Endothelial cell of umbilical vein (primary cell): ENCODE measurements around the gene C6orf136. TPM values are rescaled to one million over a fixed set of nuclear protein-coding genes. Genes with fewer than 3 reads are reported as not detected.

Experiments
- BruUV-seq: library from RNA; stranded (reverse); fragments of 400-500 nt; replicated peaks from 2 replicates; lab custom pipeline; 2021; lab: Mats Ljungman, UMichigan
- CTCF ChIA-PET: fragments of 300-600, 350-600 bp; sonication (Branson Sonifier 250); formaldehyde crosslinking; loops from one replicate; lab custom pipeline; 2021; ENCODE audit warnings: antibody characterized with exemption, inconsistent platforms; lab: Charles Lee
- POLR2A ChIA-PET: fragments of 300-600, 350-600 bp; sonication (Branson Sonifier 250); formaldehyde crosslinking; loops from one replicate; lab custom pipeline; 2021; ENCODE audit warnings: antibody characterized with exemption, inconsistent platforms; lab: Charles Lee
- DNase-seq: peaks from one replicate; pipeline ENCODE4 v3.0.0-alpha.2; 2011; ENCODE audit warnings: low read depth, low spot score
- FAIRE-seq: peaks from 2 replicates; lab custom pipeline; 2011; peaks lifted over from hg19 to GRCh38; lab: Jason Lieb, UNC
- H2AFZ ChIP-seq: 2 replicates; pipeline ENCODE4 v1.6.0; 2012; ENCODE audit warnings: low read depth, low read length, control low read depth, inconsistent platforms
- H3K27ac ChIP-seq: 2 replicates; pipeline ENCODE4 v1.5.1; 2011; ENCODE audit warnings: low read depth, mild to moderate bottlenecking, control low read depth, low read length, moderate library complexity; ENCODE audit not compliant: insufficient read depth
- H3K27me3 ChIP-seq, 2 experiments: 2 replicates each; pipeline versions ENCODE4 v1.6.0 to v1.6.1; 2011; ENCODE audit warnings: low read length in 2 of 2, mixed read lengths in 1 of 2; ENCODE audit not compliant: control insufficient read depth in 2 of 2, insufficient read depth in 2 of 2
- H3K36me3 ChIP-seq, 2 experiments: 2 replicates in 1 of 2; 3 replicates in 1 of 2; pipeline ENCODE4 v1.5.1; 2011; ENCODE audit warnings: low read length in 2 of 2, mild to moderate bottlenecking in 1 of 2, moderate library complexity in 1 of 2; ENCODE audit not compliant: control insufficient read depth in 2 of 2, insufficient read depth in 2 of 2; ENCODE audit errors: extremely low read depth in 1 of 2
- H3K4me1 ChIP-seq: 3 replicates; pipeline ENCODE4 v1.5.1; 2011; ENCODE audit warnings: mild to moderate bottlenecking, low read length; ENCODE audit not compliant: control insufficient read depth, insufficient read depth; ENCODE audit errors: extremely low read depth
- H3K4me2 ChIP-seq: 2 replicates; pipeline ENCODE4 v1.6.1; 2011; ENCODE audit warnings: low read length, control low read depth, mixed read lengths; ENCODE audit not compliant: insufficient read depth
- H3K4me3 ChIP-seq, 3 experiments: fragments of 200-600 bp in 1 of 3; sonication (generic), shearing (Covaris generic) in 1 of 3; replicated peaks in 1 of 3; 2 replicates each; pipeline ENCODE4 v1.5.1; 2011 to 2016; ENCODE audit warnings: control low read depth in 3 of 3, low read length in 3 of 3, mild to moderate bottlenecking in 2 of 3, inconsistent platforms in 1 of 3, low read depth in 1 of 3, moderate library complexity in 1 of 3; ENCODE audit not compliant: insufficient read depth in 1 of 3
- H3K79me2 ChIP-seq: 2 replicates; pipeline ENCODE4 v1.6.0; 2012; ENCODE audit warnings: low read length, inconsistent platforms; ENCODE audit not compliant: control insufficient read depth, insufficient read depth
- H3K9ac ChIP-seq: replicated peaks from 2 replicates; pipeline ENCODE3; 2011; ENCODE audit warnings: low read length, control low read depth; ENCODE audit not compliant: insufficient read depth; ENCODE audit errors: extremely low read depth
- H3K9me1 ChIP-seq: replicated peaks from 3 replicates; pipeline ENCODE4 v1.6.0; 2011; ENCODE audit warnings: mild to moderate bottlenecking, low read length; ENCODE audit not compliant: control insufficient read depth, insufficient read depth; ENCODE audit errors: extremely low read depth
- H3K9me3 ChIP-seq: replicated peaks from 2 replicates; pipeline ENCODE4 v1.5.1; 2012; ENCODE audit warnings: low read length, inconsistent platforms; ENCODE audit not compliant: control insufficient read depth, insufficient read depth
- H4K20me1 ChIP-seq: replicated peaks from 2 replicates; pipeline ENCODE3; 2011; ENCODE audit warnings: mild to moderate bottlenecking, low read length; ENCODE audit not compliant: control insufficient read depth, insufficient read depth; ENCODE audit errors: extremely low read depth
- EZH2 ChIP-seq: IDR thresholded peaks from 2 replicates; pipeline ENCODE4 v1.6.1; 2012; ENCODE audit warnings: borderline replicate concordance, low read depth, mild to moderate bottlenecking, moderate library complexity, low read length, inconsistent platforms; ENCODE audit not compliant: severe bottlenecking
- FOS ChIP-seq: IDR thresholded peaks from 2 replicates; pipeline ENCODE4 v1.6.1; 2011; ENCODE audit warnings: mild to moderate bottlenecking, low read length, moderate library complexity, borderline replicate concordance; ENCODE audit not compliant: insufficient read depth
- GATA2 ChIP-seq: IDR thresholded peaks from 2 replicates; pipeline ENCODE4 v1.7.0; 2011; ENCODE audit warnings: low read depth, mild to moderate bottlenecking, moderate library complexity, mixed read lengths, low read length; ENCODE audit not compliant: insufficient read length, insufficient read depth
- JUN ChIP-seq: IDR thresholded peaks from 2 replicates; pipeline ENCODE4 v1.6.1; 2011; ENCODE audit warnings: borderline replicate concordance, low read depth; ENCODE audit not compliant: insufficient read length, insufficient read depth
- MYC ChIP-seq: IDR thresholded peaks from one replicate; pipeline ENCODE4 v1.6.1; 2011; ENCODE audit warnings: mild to moderate bottlenecking, low read depth, low read length
- POLR2A ChIP-seq: IDR thresholded peaks from 2 replicates; pipeline ENCODE4 v1.6.1; 2012; ENCODE audit warnings: low read depth, mild to moderate bottlenecking, control low read depth, low read length
- POLR2AphosphoS5 ChIP-seq: IDR thresholded peaks from 2 replicates; pipeline ENCODE4 v1.6.1; 2012; ENCODE audit warnings: low read depth, mild to moderate bottlenecking, control low read depth, low read length, moderate library complexity; ENCODE audit not compliant: insufficient read depth
- dilution Hi-C: fragments of 300-500 bp; cut with MboI; formaldehyde crosslinking; loops from one replicate; pipeline ENCODE4 v1.15.0; 2019; ENCODE audit warnings: low sequenced_read_pairs; ENCODE audit not compliant: extremely low pct_ligation_motif_present
- intact Hi-C: fragments of 100-400 bp; cut with micrococcal nuclease; formaldehyde crosslinking; loops from one replicate; pipeline ENCODE4 v1.10.0; 2022
- polyA plus RNA-seq, 4 experiments: library from polyadenylated mRNA; depleted of rRNA in 3 of 4; stranded (reverse) in 3 of 4; unstranded in 1 of 4; fragments of >200 nt; gene quantifications; 2 replicates each; pipeline versions ENCODE4 v1.2.1 to v1.2.3, GENCODE V29; 2011 to 2012; ENCODE audit warnings: missing spikeins in 1 of 4
- total RNA-seq: library from RNA; stranded (reverse); gene quantifications from 2 replicates; pipeline ENCODE4 v1.2.3, GENCODE V29; 2021
- TF ChIP-seq, protein P1 (sequence below), 2 donors: IDR thresholded peaks; 1 replicate in 1 of 2; 2 replicates in 1 of 2; pipeline ENCODE4 v1.5.1; 2011; ENCODE audit warnings: low read length in 2 of 2, mild to moderate bottlenecking in 2 of 2, moderate library complexity in 2 of 2, control low read depth in 1 of 2, inconsistent platforms in 1 of 2, low read depth in 1 of 2; ENCODE audit not compliant: insufficient read depth in 1 of 2; ENCODE audit errors: extremely low read depth in 1 of 2
- TF ChIP-seq, protein P2 (sequence below): IDR thresholded peaks from 2 replicates; pipeline ENCODE4 v1.6.1; 2011; ENCODE audit not compliant: insufficient read depth, insufficient read length

The C6orf136 gene
- total and polyA plus RNA-seq, 2 donors (not counting 3 experiments of a cell fraction or from before 2014, with no cell fraction given): 19.1 to 21.0 TPM

DNA sequence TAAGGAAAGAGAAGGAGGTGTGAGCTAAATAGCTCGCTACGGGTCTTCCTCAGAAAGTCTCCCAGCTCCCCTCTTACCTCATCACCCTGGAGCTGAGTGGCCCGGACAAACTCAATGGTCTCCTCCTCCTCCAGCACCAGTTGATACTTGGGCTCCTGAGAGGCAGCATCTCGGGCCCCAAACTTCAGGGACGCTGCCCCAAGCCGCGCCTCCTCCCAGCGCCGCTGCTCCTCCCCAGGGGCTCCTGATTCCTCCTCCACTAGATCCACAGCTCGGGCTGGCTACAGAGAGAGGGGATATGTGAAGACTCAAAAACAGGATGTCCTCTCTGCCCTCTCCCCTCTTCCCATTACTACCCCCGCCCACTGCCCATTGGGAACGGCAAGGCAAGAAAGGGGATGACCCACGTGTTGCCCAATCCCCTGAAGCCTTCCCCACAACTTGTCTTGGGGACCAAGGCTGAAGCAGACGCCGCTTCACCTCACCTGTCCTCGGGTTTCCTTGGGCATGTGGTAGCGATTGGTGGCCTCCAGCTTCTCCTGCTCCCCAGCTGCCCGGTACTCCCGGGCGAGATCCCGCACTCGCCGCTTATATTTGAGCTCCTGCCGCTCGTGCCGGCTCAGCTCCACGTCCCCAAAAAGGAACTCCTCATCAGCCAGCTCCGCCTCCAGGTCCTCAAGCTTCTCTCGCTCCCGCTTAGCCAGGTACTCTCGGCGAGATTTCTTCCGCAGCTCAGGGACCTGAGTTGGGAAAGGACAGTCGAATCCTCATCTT lies 18.2 kb downstream of the C6orf136 start:
- H3K9me1 ChIP-seq: no peaks in the 10 kb centered on the region
- intact Hi-C loops (no loop called here), dilution Hi-C loops (no loop called here)
- no peak overlapping the region for H3K9ac ChIP-seq
- H3K4me2 ChIP-seq: no peak overlapping the region
- H4K20me1 ChIP-seq: no peaks in the 10 kb centered on the region
- DNase-seq: no peak
- H3K9me3 ChIP-seq: no peaks in the 10 kb centered on the region
- no peaks in the 10 kb centered on the region for H3K79me2 ChIP-seq
- H3K36me3 ChIP-seq: peaks cover 14 to 42% of the 10 kb centered on the region in 2 experiments
- no peak for FAIRE-seq
- no peaks in the 10 kb centered on the region for H3K27me3 ChIP-seq
- H3K27ac ChIP-seq: no peak overlapping the region
- H3K4me1 ChIP-seq: no peaks in the 10 kb centered on the region
- H3K4me3 ChIP-seq: no peak overlapping the region
- POLR2A ChIA-PET: interaction anchor here (0.6 kb wide), 1 partner anchor 37 kb away, joined by 3 read pairs; no protein-coding TSS in a partner anchor
- TSS peak; percentile 49 for BruUV-seq
- CTCF ChIA-PET: interaction anchor here (0.8 to 1.7 kb wide), 7 partner anchors 8 to 183 kb away, joined by 3 to 5 read pairs (median 4); partner anchors contain the start of genes DHX16 and MRPS18B
- H2AFZ ChIP-seq: no peak overlapping the region
- no peak for TF ChIP-seq POLR2AphosphoS5
- TF ChIP-seq, protein P1, sequence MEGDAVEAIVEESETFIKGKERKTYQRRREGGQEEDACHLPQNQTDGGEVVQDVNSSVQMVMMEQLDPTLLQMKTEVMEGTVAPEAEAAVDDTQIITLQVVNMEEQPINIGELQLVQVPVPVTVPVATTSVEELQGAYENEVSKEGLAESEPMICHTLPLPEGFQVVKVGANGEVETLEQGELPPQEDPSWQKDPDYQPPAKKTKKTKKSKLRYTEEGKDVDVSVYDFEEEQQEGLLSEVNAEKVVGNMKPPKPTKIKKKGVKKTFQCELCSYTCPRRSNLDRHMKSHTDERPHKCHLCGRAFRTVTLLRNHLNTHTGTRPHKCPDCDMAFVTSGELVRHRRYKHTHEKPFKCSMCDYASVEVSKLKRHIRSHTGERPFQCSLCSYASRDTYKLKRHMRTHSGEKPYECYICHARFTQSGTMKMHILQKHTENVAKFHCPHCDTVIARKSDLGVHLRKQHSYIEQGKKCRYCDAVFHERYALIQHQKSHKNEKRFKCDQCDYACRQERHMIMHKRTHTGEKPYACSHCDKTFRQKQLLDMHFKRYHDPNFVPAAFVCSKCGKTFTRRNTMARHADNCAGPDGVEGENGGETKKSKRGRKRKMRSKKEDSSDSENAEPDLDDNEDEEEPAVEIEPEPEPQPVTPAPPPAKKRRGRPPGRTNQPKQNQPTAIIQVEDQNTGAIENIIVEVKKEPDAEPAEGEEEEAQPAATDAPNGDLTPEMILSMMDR (IDR thresholded peaks at IDR 0.05; ENCODE audit: extremely low read depth in 1 of 2, insufficient read depth in 1 of 2, low read depth in 1 of 2, low read length in 2 of 2): no peak
- no peak for TF ChIP-seq JUN
- TF ChIP-seq GATA2: no peak
- no peak for TF ChIP-seq EZH2
- TF ChIP-seq POLR2A: no peak
- no peak for TF ChIP-seq FOS
- TF ChIP-seq MYC: no peak
- TF ChIP-seq, protein P2, sequence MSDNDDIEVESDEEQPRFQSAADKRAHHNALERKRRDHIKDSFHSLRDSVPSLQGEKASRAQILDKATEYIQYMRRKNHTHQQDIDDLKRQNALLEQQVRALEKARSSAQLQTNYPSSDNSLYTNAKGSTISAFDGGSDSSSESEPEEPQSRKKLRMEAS: no peak
